HT1080 (cell line): ENCODE data around the gene RPS18. TPM values are rescaled to one million over a fixed set of nuclear protein-coding genes. Genes with fewer than 3 reads are reported as not detected.
A peak's percentile ranks its signal among the peaks of the same experiment; 100 is the strongest.
"Not testable (repeated sequence)": the region's sequence is repeated elsewhere in the genome, so short reads cannot be mapped to it uniquely, and the experiment has no call there.

ENCODE experiments used
- DNase-seq: peaks from one replicate; pipeline ENCODE4 v3.0.0-alpha.2; 2015; ENCODE audit warnings: low read depth
- polyA plus RNA-seq, 2 experiments: library from polyadenylated mRNA; depleted of rRNA; stranded (reverse); fragments of >200 nt; gene quantifications; 2 replicates each; pipeline ENCODE4 v1.2.3, GENCODE V29; 2015
- total RNA-seq: library from RNA; depleted of rRNA; stranded (reverse); fragments of >200 nt; shearing (Covaris generic); gene quantifications from 2 replicates; pipeline ENCODE4 v1.2.3, GENCODE V29; 2014; rRNA removed

The RPS18 gene
- total RNA-seq, result 3,065 and 5,472 TPM in 2 replicates
- 5,591 and 6,587 TPM in 2 replicates for polyA plus RNA-seq (2015; cell fraction: cytosol; rRNA removed)
- polyA plus RNA-seq (2015; cell fraction: nucleus; rRNA removed), result 1,861 and 1,874 TPM in 2 replicates

- DNase-seq, result peak; percentile 95
Measured at GRCh38 chr6:33271468-33272274, at the start of gene RPS18, which contains the start of gene VPS52. RPS18 (plus strand) TSS chr6:33272075; CDS start chr6:33272120, 45 bp downstream. VPS52 (minus strand) TSS chr6:33271876; CDS start chr6:33271675, 201 bp downstream.

GRCh38 chr6:33226503-33227120 lies 45.3 kb upstream of the RPS18 start:
- not testable (repeated sequence) for DNase-seq

- no peak for DNase-seq
Measured at GRCh38 chr6:33235221-33235634, 36.6 kb upstream of the RPS18 start.

GRCh38 chr6:33236328-33236727 lies 35.5 kb upstream of the RPS18 start:
- DNase-seq, result no peak

- no peak for DNase-seq
Measured at GRCh38 chr6:33236852-33237251, 35.0 kb upstream of the RPS18 start.

- DNase-seq, result no peak
Measured at GRCh38 chr6:33237741-33238140, 34.1 kb upstream of the RPS18 start.

- no peak for DNase-seq
Measured at GRCh38 chr6:33241968-33242367, 29.9 kb upstream of the RPS18 start.

GRCh38 chr6:33243476-33243875 lies 28.4 kb upstream of the RPS18 start:
- no peak for DNase-seq

GRCh38 chr6:33247977-33248642 lies 23.8 kb upstream of the RPS18 start:
- peak; percentile 77 for DNase-seq

GRCh38 chr6:33248643-33248931 lies 23.3 kb upstream of the RPS18 start:
- DNase-seq, result no peak

GRCh38 chr6:33248932-33249731 lies 22.7 kb upstream of the RPS18 start:
- peak; percentile 100 for DNase-seq

GRCh38 chr6:33249732-33250630 lies 21.9 kb upstream of the RPS18 start:
- peak; percentile 74 for DNase-seq

- no peak for DNase-seq
Measured at GRCh38 chr6:33250731-33251130, 21.1 kb upstream of the RPS18 start.

GRCh38 chr6:33251395-33252012 lies 20.4 kb upstream of the RPS18 start:
- no peak for DNase-seq

GRCh38 chr6:33252759-33253158 lies 19.1 kb upstream of the RPS18 start:
- no peak for DNase-seq

GRCh38 chr6:33254591-33254990 lies 17.3 kb upstream of the RPS18 start:
- DNase-seq, result no peak

- no peak for DNase-seq
Measured at GRCh38 chr6:33259032-33259431, 12.8 kb upstream of the RPS18 start.

GRCh38 chr6:33262490-33262889 lies 9.4 kb upstream of the RPS18 start:
- not testable (repeated sequence) for DNase-seq

- no peak for DNase-seq
Measured at GRCh38 chr6:33264015-33264414, 7.9 kb upstream of the RPS18 start.

GRCh38 chr6:33271117-33271467 lies 783 bp upstream of the RPS18 start:
- DNase-seq, result no peak
